Measurements from ENCODE around the gene RABGAP1L. TPM values are rescaled to one million over a fixed set of nuclear protein-coding genes. Genes with fewer than 3 reads are reported as not detected.
"Not testable (repeated sequence)": the region's sequence is repeated elsewhere in the genome, so short reads cannot be mapped to it uniquely, and the experiment has no call there.

The RABGAP1L gene
- total and polyA plus RNA-seq, 2 donors (not counting 3 experiments of a cell fraction or from before 2014, with no cell fraction given): 6.4 to 22.2 TPM

GRCh38 chr1:174894117-174894762 lies 734.9 kb downstream of the RABGAP1L start:
- BruUV-seq (replicated peaks): no TSS peak

GRCh38 chr1:174895610-174896009 lies 736.3 kb downstream of the RABGAP1L start:
- dilution Hi-C loops (cut with MboI; ENCODE audit: extremely low pct_ligation_motif_present, low sequenced_read_pairs); H3K9me1 ChIP-seq (replicated peaks; ENCODE audit: control insufficient read depth, extremely low read depth, insufficient read depth, low read length); POLR2A ChIA-PET; H3K36me3 ChIP-seq (ENCODE audit: control insufficient read depth in 2 of 2, extremely low read depth in 1 of 2, insufficient read depth in 2 of 2, low read length in 2 of 2); BruUV-seq (replicated peaks); H3K4me1 ChIP-seq (ENCODE audit: control insufficient read depth, extremely low read depth, insufficient read depth, low read length); FAIRE-seq; H3K4me3 ChIP-seq (replicated peaks in 1 of 3; ENCODE audit: insufficient read depth in 1 of 3, low read depth in 1 of 3, low read length in 3 of 3); CTCF ChIA-PET; H4K20me1 ChIP-seq (replicated peaks; ENCODE audit: control insufficient read depth, extremely low read depth, insufficient read depth, low read length); H3K9ac ChIP-seq (replicated peaks; ENCODE audit: extremely low read depth, insufficient read depth, low read length); H3K27me3 ChIP-seq (ENCODE audit: control insufficient read depth in 2 of 2, insufficient read depth in 2 of 2, low read length in 2 of 2); H3K79me2 ChIP-seq (ENCODE audit: control insufficient read depth, insufficient read depth, low read length); H3K4me2 ChIP-seq (ENCODE audit: insufficient read depth, low read length); H3K27ac ChIP-seq (ENCODE audit: insufficient read depth, low read depth, low read length); H2AFZ ChIP-seq (ENCODE audit: low read depth, low read length); intact Hi-C loops (cut with micrococcal nuclease); H3K9me3 ChIP-seq (replicated peaks; ENCODE audit: control insufficient read depth, insufficient read depth, low read length); DNase-seq (ENCODE audit: low read depth, low spot score): not testable (repeated sequence)

More at GRCh38 chr1:174894117-174894762, 734.9 kb downstream of the RABGAP1L start:
- H3K4me1 ChIP-seq (ENCODE audit: control insufficient read depth, extremely low read depth, insufficient read depth, low read length): no peaks in the 10 kb centered on the region
- H3K9me3 ChIP-seq (replicated peaks; ENCODE audit: control insufficient read depth, insufficient read depth, low read length): no peaks in the 10 kb centered on the region
- H3K4me3 ChIP-seq (replicated peaks in 1 of 3; ENCODE audit: insufficient read depth in 1 of 3, low read depth in 1 of 3, low read length in 3 of 3): no peak overlapping the region
- H3K79me2 ChIP-seq (ENCODE audit: control insufficient read depth, insufficient read depth, low read length): no peaks in the 10 kb centered on the region
- TF ChIP-seq MYC (IDR thresholded peaks at IDR 0.05; ENCODE audit: low read depth, low read length) (no peak), FOS (IDR thresholded peaks at IDR 0.05; ENCODE audit: borderline replicate concordance, insufficient read depth, low read length) (no peak), GATA2 (IDR thresholded peaks at IDR 0.05; ENCODE audit: insufficient read depth, insufficient read length, low read depth, low read length) (no peak)
- H3K4me2 ChIP-seq (ENCODE audit: insufficient read depth, low read length): no peak overlapping the region
- H2AFZ ChIP-seq (ENCODE audit: low read depth, low read length): no peak overlapping the region
- POLR2A ChIA-PET: no interaction called here
- CTCF ChIA-PET: interaction anchor here (1.4 kb wide), 2 partner anchors 11 to 92 kb away, joined by 3 to 6 read pairs; no protein-coding TSS in a partner anchor
- intact Hi-C loops (cut with micrococcal nuclease) (no loop called here), dilution Hi-C loops (cut with MboI; ENCODE audit: extremely low pct_ligation_motif_present, low sequenced_read_pairs) (no loop called here)
- H3K9me1 ChIP-seq (replicated peaks; ENCODE audit: control insufficient read depth, extremely low read depth, insufficient read depth, low read length): peaks cover 2% of the 10 kb centered on the region
- no peak overlapping the region for H3K9ac ChIP-seq (replicated peaks; ENCODE audit: extremely low read depth, insufficient read depth, low read length)
- FAIRE-seq: no peak
- no peak overlapping the region for H3K27ac ChIP-seq (ENCODE audit: insufficient read depth, low read depth, low read length)
- no peaks in the 10 kb centered on the region for H3K27me3 ChIP-seq (ENCODE audit: control insufficient read depth in 2 of 2, insufficient read depth in 2 of 2, low read length in 2 of 2)
- no peak for DNase-seq (ENCODE audit: low read depth, low spot score)
- no peaks in the 10 kb centered on the region for H4K20me1 ChIP-seq (replicated peaks; ENCODE audit: control insufficient read depth, extremely low read depth, insufficient read depth, low read length)
- H3K36me3 ChIP-seq (ENCODE audit: control insufficient read depth in 2 of 2, extremely low read depth in 1 of 2, insufficient read depth in 2 of 2, low read length in 2 of 2): no peaks in the 10 kb centered on the region

Data from endothelial cell of umbilical vein (primary cell).